ENCODE data around the gene CPD.

Gene CPD

GRCh38 chr17:30354701-30355100, 24.0 kb upstream of the CPD start:
- DNase-seq (ENCODE audit: low read depth) = no peak

DNA sequence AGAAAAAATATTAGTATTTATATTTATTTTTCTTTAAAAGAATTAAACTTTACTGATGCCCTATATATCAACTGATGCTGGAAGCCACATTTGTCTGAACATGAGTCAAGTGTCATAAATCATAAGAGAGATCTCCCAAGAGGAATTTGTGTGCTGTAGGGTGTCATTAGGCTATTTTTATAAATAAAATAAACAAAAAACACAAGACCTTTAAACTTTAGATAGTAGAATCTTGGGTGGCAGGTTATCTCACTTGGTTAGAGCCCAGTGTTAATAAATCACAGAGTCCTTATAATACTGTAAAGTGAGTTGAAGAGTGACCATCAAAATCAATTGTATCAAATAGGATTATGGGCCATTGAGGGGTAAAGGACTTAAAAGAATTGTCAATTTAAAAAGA, 21.3 kb upstream of the CPD start:
- no peak for DNase-seq (ENCODE audit: low read depth)

- no peak for DNase-seq (ENCODE audit: low read depth)
Observed at GRCh38 chr17:30358055-30358760, 20.5 kb upstream of the CPD start.

GRCh38 chr17:30360086-30360808, 18.5 kb upstream of the CPD start:
- DNase-seq (ENCODE audit: low read depth) = no peak

DNA sequence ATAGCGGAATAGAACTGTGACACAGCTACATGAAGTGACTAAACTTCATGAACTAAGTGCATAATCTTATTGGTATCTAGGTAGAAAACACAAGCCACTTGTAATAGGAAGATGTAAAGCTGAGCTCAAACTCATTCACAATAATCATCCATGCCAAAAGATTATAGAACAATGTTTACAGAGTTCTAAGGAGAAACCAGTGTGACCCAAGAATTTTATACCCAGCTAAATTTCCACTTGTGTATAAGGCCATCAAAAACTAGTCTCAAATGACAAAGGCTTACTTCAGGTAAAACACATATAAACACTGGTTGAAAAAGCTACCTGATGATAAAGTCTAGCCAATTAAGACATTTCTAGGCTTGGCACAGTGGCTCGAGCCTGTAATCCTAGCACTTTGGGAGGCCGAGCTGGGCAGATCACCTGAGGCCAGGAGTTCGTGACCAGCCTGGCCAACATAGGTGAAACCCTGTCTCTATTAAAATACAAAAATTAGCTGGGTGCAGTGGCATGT, 16.9 kb upstream of the CPD start:
- DNase-seq (ENCODE audit: low read depth) = no peak

DNA sequence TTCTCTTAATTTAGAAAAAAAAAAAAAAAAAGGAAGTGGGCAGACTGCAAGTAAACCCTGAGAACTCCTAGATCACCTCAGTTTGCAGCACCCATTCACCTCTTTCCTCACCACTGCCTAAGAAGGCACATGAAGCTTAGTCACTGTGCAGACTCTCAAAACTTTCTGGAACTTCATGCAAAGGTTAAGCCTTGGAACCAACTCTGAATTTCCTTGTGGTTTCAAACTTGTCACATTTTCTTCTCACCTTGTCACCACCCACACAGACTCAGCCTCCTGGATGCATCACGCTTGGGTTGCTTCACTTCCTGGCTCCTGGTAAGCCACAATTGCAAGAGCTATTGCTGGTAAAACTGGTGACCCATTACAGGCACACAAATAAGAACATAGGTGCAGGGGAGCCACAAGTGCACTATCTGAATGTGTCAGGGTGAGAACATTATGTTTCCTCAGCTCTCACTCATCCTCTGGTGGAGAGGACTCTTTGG, 15.0 kb upstream of the CPD start:
- DNase-seq (ENCODE audit: low read depth) = no peak

GRCh38 chr17:30366536-30366935, 12.2 kb upstream of the CPD start:
- DNase-seq (ENCODE audit: low read depth) = no peak

DNA sequence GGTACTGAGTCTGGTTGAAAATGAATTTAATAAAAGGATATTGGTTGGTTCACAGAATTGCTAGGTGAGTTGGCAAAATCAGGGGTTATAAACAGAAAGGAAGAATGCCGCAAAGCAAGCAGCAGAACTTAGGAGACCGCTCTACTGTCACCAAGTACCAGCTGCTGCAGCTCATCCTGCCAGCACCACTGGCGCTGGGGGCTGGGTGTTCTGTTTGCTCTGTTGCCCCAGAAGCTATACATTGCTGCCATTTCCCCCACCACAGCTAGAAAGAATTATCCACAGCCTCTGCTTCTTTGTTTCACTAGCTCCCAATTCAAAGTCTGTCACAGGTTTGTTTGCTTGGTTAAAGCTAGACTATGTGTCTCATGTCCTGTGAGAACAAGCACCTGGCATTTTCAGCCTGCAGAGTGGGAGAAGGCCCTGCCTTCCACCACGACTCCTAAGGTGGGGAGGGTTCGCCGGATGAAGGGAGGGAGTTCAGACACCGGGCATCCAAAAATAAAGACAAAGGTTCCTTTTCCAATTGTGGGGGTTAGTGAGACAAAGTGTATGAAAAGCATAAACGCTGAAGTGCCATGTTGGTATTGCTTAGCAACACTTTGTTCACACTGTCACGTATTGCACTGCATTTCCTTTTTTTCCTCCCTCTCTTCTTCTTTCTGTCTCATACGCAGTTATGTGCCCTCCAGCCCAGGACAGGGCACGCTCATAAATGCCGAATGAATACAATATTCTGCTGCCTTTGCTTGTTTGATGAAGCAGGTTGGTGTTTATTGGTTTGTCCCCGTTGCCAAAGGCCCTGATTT, 9.6 kb upstream of the CPD start:
- no peak for DNase-seq (ENCODE audit: low read depth)

DNA sequence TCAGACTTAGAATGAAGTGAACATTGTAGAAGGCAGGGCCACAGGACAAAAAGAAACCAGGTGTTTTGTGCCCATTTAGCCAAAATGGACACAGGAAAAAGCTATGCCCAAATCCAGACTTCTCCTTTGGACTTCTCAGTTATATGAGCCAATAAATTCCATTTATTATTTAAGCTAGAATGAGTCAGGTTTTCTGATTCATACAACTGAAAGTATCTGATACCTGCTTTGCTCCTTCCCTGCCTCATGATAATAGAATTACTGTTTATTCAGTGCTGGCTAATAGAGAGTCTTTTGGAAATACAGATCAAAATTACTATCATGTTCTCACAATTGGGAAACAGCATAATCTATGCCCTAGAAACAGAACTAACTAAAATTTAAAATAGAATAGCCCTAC, 8.7 kb upstream of the CPD start:
- no peak for DNase-seq (ENCODE audit: low read depth)

DNA sequence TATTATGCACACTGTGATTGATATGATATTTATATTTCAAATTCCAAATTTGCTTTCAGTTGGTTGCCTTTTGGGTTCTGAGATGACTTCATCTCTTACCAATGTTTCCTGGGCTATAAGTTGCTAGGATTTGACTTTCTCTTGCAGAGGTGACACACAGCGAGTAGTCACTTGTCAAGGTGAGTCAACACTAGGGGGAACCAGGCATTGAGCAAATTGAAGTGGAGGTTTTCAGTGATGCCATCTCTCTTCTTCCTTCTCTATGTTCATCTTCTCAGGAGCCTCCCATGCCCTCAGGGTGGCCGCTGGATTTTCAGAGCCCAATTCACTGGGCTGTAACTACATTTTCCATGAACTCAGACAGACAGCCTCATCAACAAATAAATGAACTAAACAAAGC, 6.0 kb upstream of the CPD start:
- DNase-seq (ENCODE audit: low read depth) = no peak

DNA sequence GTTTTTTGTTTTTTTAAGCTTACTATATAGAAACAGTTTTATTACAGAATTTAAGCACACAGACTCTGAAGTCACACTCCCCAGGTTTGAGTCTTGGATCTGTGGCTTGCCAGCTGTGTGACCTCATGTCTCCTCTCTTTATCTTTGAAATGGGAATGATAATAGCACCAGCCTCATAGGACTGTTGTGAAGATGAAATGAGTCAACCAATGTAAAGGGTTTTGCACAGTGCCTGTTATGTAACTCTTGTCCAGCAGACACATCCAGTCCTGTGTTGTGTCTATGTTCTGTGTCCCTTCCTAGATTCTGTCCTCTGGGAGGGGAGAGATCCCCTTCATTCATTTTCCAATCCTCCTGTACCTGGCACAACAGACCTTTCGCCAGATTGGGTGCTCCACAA, 3.1 kb upstream of the CPD start:
- DNase-seq (ENCODE audit: low read depth) = no peak

DNA sequence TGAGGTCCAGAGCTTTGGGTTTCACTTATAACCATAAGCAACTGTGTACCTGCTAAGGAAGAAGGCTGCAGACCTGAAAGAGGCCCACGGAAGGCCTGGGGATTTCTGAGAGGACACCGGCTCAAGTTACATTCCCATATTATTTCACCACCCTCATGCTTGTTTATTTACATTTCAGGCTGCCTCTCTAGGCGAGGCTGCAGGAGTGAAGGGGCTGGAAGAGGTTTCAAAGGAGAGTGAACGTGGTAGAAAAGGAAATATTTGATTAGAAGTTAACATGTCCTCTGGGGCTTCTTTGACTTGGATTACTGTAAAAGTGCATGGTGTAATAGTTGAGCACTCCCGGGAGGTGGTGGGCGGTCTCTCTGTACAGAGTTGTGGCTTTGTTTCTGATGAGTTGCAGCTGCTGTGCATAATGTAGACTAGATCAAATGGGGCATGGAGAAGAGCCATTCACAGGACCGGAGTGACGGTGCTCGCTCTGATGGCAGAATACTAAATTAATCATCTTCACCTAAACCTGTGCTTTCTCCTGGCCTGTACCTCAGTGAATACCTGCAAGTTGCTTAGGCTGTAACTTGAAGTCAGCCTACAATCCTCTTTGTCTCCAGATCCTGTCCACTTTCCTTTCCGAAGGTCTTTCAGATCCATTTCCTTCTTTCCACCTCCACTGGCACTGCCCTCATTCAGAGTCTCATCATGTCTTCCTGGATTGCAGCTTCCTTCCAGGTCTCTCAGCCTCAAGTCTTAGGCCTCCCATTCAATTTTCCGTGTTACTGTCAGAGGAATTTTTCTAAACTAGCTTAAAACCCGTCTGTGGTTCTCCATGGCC, 1.9 kb upstream of the CPD start:
- DNase-seq (ENCODE audit: low read depth) = peak; percentile 90

DNA sequence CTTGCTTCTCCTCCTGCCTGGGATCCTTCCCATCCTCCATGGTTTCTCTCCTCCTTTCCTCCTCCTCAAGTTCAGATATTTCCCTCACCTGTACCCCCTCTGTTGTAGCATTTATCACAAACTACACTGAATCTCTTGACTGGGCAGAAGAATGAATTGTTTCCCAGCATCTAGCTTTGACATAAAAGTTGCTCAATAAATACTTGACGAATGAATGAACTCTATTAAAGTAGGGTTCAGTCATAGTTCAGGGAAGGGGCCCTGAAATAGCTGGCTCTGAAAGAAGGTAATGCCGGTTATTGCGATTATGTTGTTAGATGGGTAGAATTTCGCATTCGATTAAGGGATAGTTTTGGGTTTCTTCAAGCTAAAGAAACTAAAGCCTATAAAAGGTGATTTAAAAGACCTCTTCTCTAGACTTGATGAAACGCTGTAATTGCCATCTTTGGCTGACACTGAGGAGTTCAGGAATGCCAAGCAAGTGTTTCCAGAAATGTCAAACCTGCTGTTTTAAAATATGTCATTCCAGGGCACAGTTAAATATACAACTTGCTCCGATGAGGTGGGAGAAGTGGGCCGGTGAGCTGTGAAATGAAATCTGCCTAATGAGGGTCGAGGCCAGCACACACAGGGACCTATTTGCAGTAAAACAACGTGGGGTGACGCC, 1.0 kb upstream of the CPD start:
- DNase-seq (ENCODE audit: low read depth) = no peak

DNA sequence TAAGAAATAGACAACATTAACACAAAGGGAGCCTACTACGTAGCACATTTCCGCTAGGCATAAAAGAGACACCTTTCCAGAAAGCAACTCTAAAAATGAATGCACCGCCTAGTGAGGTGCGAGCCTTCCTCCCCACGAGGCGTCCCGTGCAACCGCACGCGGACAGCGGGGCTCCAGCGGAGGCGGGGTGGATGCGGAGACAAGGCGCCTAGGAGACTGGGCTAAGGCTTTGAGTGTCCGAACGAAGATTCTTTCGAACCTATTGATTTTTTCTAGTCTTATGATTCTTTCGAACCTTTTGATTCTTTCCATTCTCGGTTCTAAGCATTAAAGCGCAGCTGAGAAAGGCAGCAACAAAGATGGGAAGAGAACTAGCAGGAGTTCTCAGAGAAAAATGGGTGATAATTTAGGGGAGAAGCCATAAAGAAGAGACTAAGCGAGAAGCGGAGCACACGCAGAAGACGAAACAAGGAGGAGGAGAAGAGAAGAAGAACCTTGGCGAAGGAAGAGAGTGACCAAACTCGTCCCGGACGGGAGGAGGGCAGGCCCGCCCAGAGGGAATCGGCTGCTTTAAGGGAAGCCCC, 394 bp upstream of the CPD start:
- DNase-seq (ENCODE audit: low read depth) = peak; percentile 2

- DNase-seq (ENCODE audit: low read depth) = peak; percentile 6
Observed at GRCh38 chr17:30379303-30379902, 676 bp downstream of the CPD start.

- no peak for DNase-seq (ENCODE audit: low read depth)
Observed at GRCh38 chr17:30379903-30380381, 1.2 kb downstream of the CPD start.

GRCh38 chr17:30380643-30381339, 2.1 kb downstream of the CPD start:
- DNase-seq (ENCODE audit: low read depth) = no peak

DNA sequence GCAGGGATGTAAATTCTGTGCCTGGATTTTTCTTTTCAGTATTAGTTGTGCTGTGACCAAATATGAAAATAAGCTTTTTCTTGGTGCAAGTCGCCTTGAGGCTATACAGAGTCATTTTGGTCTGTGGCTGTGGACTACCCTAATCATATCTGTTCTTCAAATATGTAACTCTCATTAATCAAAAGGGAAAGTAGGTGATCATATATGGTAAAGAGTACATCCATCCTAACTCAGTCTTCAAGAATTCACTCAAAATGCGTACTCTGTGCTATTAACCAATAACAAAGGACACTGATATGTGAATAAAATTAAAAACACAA, 2.6 kb downstream of the CPD start:
- no peak for DNase-seq (ENCODE audit: low read depth)

- no peak for DNase-seq (ENCODE audit: low read depth)
Observed at GRCh38 chr17:30382345-30382744, 3.6 kb downstream of the CPD start.

Measured in fibroblast of gingiva (primary cell).